Small intestine (tissue), 7 donors: ENCODE data around the gene FRMPD2. TPM values are rescaled to one million over a fixed set of nuclear protein-coding genes. Genes with fewer than 3 reads are reported as not detected.
"Not testable (repeated sequence)": the region's sequence is repeated elsewhere in the genome, so short reads cannot be mapped to it uniquely, and the experiment has no call there.

Experiments
- DNase-seq, 2 donors: peaks; one replicate each; pipeline versions ENCODE4 v3.0.0 to v3.0.0-alpha.2; 2013
- FAIRE-seq: peaks from 2 replicates; lab custom pipeline; 2012; peaks lifted over from hg19 to GRCh38; lab: Jason Lieb, UNC
- H3K27ac ChIP-seq, 3 donors: one replicate each; pipeline ENCODE4 v1.5.1; 2013; ENCODE audit warnings: low read length in 2 of 3, mild to moderate bottlenecking in 2 of 3, control low read depth in 1 of 3, inconsistent platforms in 1 of 3, low read depth in 1 of 3, moderate library complexity in 1 of 3
- H3K27me3 ChIP-seq, 3 donors: one replicate each; pipeline ENCODE4 v1.6.1; 2013; ENCODE audit warnings: low read length in 3 of 3, inconsistent platforms in 1 of 3; ENCODE audit not compliant: control insufficient read depth in 3 of 3, insufficient read depth in 3 of 3
- H3K36me3 ChIP-seq, 3 donors: one replicate each; pipeline ENCODE4 v1.6.1; 2013; ENCODE audit warnings: low read length in 3 of 3, inconsistent platforms in 1 of 3, low read depth in 1 of 3, mild to moderate bottlenecking in 1 of 3, moderate library complexity in 1 of 3; ENCODE audit not compliant: control insufficient read depth in 3 of 3, insufficient read depth in 2 of 3
- H3K4me1 ChIP-seq, 3 donors: one replicate each; pipeline ENCODE4 v1.6.1; 2013; ENCODE audit warnings: low read length in 2 of 3, inconsistent platforms in 1 of 3, low read depth in 1 of 3, mild to moderate bottlenecking in 1 of 3, moderate library complexity in 1 of 3; ENCODE audit not compliant: control insufficient read depth in 3 of 3, insufficient read depth in 2 of 3
- H3K4me3 ChIP-seq, 3 donors: one replicate each; pipeline ENCODE4 v1.5.1; 2013; ENCODE audit warnings: low read length in 3 of 3, control low read depth in 1 of 3, inconsistent platforms in 1 of 3, low read depth in 1 of 3, mild to moderate bottlenecking in 1 of 3, moderate library complexity in 1 of 3
- H3K9me3 ChIP-seq, 2 donors: one replicate each; pipeline ENCODE4 v1.6.1; 2013; ENCODE audit warnings: low read depth in 1 of 2, low read length in 1 of 2; ENCODE audit not compliant: control insufficient read depth in 2 of 2, insufficient read depth in 1 of 2
- WGBS, 3 donors: extraction: QIAGEN DNeasy Blood & Tissue Kit; methylation state at CpG; one replicate each; pipeline ENCODE4 v1.1.7; 2013; 5-methylcytosine and 5-hydroxymethylcytosine counted together
- polyA plus RNA-seq, 4 donors: library from polyadenylated mRNA; stranded (reverse) in 3 of 4; unstranded in 1 of 4; fragments of 200-250 nt in 3 of 4; fragments of 120-200 nt in 1 of 4; gene quantifications; one replicate each; pipeline versions ENCODE4 v1.2.1 to v1.2.3, GENCODE V29; 2013
- donor health status: healthy with polysubstance abuse.
- donor health status: control.
- donor health status: control.
- donor health status: Bipolar disorder and iron deficiency.
- donor health status: healthy.

The FRMPD2 gene
- polyA plus RNA-seq, 4 donors, result 0.03 TPM; not detected in 3

DNA sequence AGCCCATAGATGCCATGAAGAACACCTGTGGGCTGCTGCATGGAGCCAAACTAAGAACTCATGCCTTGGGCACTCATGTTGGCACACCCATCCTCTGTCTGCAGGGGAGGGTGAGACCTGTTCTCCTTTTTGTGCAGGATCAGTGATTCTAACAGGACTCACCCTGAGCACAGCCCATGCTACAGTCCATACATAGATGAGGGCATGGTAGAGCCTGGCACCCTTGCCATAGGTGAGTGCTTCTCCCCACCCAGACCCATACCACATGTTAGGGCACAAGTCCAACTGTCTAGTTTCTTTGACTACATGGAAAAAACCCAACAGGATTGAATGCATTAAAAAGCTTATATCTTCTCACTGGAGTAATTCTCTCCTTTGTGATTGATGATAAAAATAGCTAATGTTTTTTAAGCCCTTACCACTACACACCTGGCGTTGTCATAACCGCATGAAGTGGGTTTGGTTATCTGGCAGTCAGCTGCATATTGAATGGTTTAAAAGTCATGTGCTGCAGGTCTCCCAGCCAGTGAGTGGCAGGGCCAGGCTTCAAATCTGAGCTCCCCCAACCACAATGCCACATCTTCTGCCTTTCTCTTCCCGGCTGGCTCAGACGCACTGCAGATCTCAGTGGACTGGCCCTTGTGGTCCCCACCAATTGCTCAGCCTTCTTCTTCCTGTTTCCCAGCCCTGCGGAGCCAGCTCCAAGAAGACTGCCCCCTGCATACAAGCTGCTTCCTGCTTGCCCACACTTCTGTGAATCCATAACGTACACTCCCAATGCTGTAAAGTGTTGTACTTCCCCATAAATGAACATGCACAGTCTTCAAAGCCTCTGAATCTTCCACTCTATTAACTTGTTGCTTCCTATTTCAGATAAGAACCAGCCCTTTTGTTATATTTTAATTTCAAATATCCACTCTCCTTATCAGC is 120.0 kb downstream of the FRMPD2 start:
- H3K27ac ChIP-seq, H3K4me1 ChIP-seq, H3K9me3 ChIP-seq, H3K4me3 ChIP-seq, FAIRE-seq, DNase-seq, H3K27me3 ChIP-seq, H3K36me3 ChIP-seq: not testable (repeated sequence)
- WGBS, 3 donors, result 47 to 73% (median 72%) methylated on average over 4 to 6 of the region's 6 CpGs

DNA sequence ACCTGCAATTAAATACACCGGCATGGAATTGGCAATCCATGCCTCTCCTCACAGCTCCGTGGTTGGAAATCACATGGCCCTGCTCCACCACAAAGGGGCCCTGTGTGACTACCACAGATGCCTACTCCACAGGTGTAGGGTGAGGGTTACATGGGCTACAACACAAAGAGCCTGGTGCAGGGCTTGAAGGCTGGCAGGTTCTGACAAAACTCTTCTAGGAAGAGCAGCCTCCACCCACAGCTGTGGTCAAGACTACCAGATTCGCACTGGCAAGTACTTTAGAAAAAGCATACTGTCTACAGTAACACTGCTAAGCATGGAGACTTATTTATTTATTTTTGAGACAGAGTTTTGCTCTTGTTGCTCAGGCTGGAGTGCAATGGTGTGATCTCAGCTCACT is 126.9 kb downstream of the FRMPD2 start:
- not testable (repeated sequence) for DNase-seq, H3K27ac ChIP-seq, H3K4me1 ChIP-seq, FAIRE-seq, H3K36me3 ChIP-seq, H3K9me3 ChIP-seq, H3K4me3 ChIP-seq, H3K27me3 ChIP-seq
- WGBS, 3 donors, result 71 to 78% (median 76%) methylated on average over 1 of the region's 3 CpGs

DNA sequence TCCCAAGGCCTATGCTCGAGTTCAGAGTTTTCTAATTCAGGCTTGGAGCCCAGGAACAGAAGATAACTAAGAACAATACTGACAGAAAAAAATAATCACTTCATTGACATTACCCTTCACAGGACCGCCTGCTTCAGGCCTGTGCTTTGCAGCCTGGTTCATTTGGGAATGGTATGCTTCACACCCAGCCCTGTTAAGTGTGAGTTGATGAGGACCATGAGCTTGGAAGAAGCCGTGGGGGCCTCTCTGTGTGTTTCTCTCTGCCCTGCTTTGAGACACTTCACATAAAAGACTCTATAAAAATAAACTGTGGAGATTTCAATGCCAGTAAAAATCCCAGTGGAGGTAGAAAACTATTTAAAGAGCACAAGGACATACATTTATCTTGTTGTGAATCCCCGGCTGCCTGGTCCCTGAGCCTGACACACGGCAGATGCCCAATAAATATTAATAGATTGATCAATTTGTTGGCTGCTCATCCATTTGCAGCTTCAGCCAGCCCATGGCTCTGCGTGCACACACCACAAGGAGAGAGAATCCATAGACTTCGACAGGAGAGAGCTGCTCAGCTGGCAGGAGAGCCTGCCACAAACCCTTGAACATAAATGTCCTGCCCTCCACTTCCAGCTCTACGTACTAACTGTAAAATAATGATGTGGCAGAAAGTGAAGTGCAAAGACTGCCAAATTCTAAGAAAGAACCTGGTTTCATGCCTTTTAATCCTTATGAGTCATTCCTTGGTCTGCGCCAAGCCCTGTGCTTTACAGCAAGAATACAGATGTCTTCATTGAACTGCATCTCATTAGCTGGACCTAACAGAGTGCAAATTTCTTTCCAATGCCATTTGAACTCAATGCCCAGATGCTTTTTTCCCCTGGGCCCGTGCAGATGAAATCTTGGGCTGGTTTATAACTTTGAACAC is 130.5 kb downstream of the FRMPD2 start:
- H3K4me1 ChIP-seq, H3K36me3 ChIP-seq, H3K27ac ChIP-seq, DNase-seq, H3K4me3 ChIP-seq, FAIRE-seq, H3K9me3 ChIP-seq, H3K27me3 ChIP-seq: not testable (repeated sequence)
- no CpG with 5 or more reads among the region's 10 CpGs for WGBS, 3 donors

DNA sequence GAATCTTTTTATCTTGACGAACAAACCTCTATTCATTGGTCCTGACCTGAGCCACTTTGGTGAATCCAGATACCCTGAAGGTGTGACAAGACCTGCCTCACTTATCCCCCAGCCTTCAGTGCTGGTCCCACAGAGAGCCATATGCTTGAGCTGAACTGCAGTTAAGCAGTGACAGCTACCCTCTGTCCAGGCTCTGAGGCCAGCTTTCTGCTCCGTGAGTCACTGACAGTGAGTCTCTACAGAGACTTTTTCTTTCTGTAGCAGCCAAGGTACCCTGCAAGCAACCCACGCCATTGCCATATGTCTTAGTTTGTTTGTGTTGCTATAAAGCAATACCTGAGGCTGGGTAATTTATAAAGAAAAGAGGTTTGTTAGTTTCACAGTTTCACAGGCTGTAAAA is 133.5 kb downstream of the FRMPD2 start:
- H3K4me1 ChIP-seq, H3K36me3 ChIP-seq, H3K27me3 ChIP-seq, FAIRE-seq, DNase-seq, H3K4me3 ChIP-seq, H3K9me3 ChIP-seq, H3K27ac ChIP-seq: not testable (repeated sequence)
- 63 to 94% (median 92%) methylated on average over 1 to 2 of the region's 3 CpGs for WGBS, 3 donors

DNA sequence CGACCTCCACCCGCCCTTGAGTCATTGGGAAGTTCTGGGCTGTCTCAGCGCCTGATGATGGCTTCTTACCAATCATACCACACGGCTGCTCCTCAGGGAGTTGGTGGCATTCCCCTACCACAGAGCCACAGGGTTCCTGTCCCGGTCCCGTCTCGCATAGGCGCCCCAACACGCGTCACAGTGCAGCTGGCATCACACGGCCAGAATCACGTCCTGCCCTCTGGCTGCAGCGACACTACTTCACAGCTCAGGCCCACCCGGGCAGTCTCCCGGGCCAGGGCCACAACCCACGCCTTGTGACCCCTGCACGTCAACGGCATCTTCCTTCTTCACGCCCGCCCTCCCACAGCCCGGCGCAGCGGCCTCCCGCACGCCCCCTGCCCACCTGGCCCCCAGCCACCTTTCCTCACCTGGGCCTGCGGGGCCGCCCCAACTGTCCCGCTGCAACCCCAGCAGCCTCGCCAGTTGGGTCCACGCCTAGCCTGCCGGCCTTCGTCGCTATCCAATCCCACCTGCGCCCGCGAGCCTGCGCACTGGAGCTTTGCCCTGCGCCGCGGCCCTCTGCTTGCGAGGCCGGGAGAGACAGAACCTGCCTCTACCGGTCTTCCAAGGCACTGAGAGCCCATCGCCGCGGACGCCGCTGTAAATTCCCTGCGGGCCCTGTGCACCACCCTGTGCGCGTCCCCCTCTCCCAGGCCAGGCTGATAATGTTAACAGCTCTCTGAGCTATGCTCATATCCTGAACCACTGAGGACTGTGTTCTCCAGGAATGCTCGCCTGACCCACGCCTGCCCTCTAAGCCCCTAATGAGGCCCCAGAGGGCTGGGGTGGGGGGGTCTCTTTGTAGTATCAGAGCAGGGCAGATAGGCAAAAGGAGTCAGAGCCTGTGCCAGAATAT is 134.3 kb downstream of the FRMPD2 start:
- not testable (repeated sequence) for H3K9me3 ChIP-seq, DNase-seq, FAIRE-seq, H3K4me3 ChIP-seq, H3K27me3 ChIP-seq, H3K36me3 ChIP-seq, H3K4me1 ChIP-seq, H3K27ac ChIP-seq
- 57 to 66% (median 59%) methylated on average over 12 to 23 of the region's 53 CpGs for whole genome bisulfite sequencing, 3 donors

DNA sequence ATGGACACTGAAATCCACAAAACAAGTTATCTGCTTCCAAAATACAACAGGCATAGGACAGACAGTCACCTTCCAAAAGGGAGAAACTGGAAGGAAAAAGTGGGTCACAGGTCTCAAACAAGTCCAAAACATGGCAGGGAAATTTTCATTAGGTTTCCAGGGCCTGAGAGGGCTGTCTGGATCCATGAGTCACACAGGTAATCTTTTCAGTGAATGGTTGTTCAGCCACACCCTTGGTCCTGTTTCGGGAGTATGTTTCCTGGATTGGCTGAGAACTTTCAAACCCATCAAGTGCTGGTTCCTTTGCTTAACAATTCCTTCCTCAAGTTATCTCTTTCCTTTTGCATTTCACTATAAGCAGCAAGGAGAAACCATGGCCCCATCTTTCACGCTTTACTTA is 145.5 kb downstream of the FRMPD2 start:
- not testable (repeated sequence) for FAIRE-seq

DNA sequence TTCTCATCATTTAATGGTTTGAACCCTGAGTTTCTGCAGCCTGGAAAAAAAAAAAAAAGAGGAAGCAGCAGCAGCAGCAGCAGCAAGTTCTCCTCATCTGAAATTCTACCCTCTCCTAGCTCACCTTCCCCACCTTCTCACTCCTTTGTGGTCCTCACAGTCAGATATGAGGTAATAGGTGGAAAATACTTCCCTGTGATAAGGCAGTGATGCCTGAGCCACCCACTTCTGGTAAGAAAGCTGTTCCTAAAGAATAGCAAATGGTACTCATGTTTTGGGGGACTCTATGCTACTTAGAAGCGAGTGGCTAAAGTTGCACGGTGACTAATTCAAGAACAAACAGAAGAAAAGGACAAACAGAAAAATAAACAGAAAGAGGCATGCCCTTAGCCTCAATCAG is 148.2 kb downstream of the FRMPD2 start:
- no CpG with 5 or more reads among the region's 2 CpGs for WGBS, 3 donors
- not testable (repeated sequence) for FAIRE-seq, H3K36me3 ChIP-seq, H3K9me3 ChIP-seq, DNase-seq, H3K4me3 ChIP-seq, H3K27ac ChIP-seq, H3K27me3 ChIP-seq, H3K4me1 ChIP-seq

More for the DNA sequence above, 145.5 kb downstream of the FRMPD2 start:
- H3K9me3 ChIP-seq, H3K4me1 ChIP-seq, H3K36me3 ChIP-seq, DNase-seq, H3K27ac ChIP-seq, H3K4me3 ChIP-seq, H3K27me3 ChIP-seq: not testable (repeated sequence)
- 0 to 63% (median 29%) methylated on average over 1 of the region's 2 CpGs for WGBS, 3 donors
